Vagina (tissue), 2 donors: ENCODE results near the gene CHST11.

Experiments used
- POLR2A ChIP-seq, 2 donors: fragments of 450-650 bp; IDR thresholded peaks; one replicate each; pipeline ENCODE4 v1.6.1; 2017; ENCODE audit warnings: antibody characterized with exemption in 2 of 2, mild to moderate bottlenecking in 2 of 2, moderate library complexity in 2 of 2
- POLR2AphosphoS5 ChIP-seq, 2 donors: sonication (generic); formaldehyde crosslinking; IDR thresholded peaks; one replicate each; pipeline ENCODE4 v1.9.0; 2017; ENCODE audit warnings: antibody characterized with exemption in 2 of 2, mild to moderate bottlenecking in 2 of 2, low read depth in 1 of 2; ENCODE audit not compliant: insufficient read depth in 1 of 2
- TF ChIP-seq, protein P1 (sequence below), 3 experiments: fragments of 450-650 bp in 2 of 3; fragments of 200-600 bp in 1 of 3; sonication (generic) in 1 of 3; IDR thresholded peaks; one replicate each; pipeline ENCODE4 v1.5.1; 2017 to 2019; ENCODE audit warnings: antibody characterized with exemption in 3 of 3, mild to moderate bottlenecking in 2 of 3, moderate library complexity in 2 of 3

DNA sequence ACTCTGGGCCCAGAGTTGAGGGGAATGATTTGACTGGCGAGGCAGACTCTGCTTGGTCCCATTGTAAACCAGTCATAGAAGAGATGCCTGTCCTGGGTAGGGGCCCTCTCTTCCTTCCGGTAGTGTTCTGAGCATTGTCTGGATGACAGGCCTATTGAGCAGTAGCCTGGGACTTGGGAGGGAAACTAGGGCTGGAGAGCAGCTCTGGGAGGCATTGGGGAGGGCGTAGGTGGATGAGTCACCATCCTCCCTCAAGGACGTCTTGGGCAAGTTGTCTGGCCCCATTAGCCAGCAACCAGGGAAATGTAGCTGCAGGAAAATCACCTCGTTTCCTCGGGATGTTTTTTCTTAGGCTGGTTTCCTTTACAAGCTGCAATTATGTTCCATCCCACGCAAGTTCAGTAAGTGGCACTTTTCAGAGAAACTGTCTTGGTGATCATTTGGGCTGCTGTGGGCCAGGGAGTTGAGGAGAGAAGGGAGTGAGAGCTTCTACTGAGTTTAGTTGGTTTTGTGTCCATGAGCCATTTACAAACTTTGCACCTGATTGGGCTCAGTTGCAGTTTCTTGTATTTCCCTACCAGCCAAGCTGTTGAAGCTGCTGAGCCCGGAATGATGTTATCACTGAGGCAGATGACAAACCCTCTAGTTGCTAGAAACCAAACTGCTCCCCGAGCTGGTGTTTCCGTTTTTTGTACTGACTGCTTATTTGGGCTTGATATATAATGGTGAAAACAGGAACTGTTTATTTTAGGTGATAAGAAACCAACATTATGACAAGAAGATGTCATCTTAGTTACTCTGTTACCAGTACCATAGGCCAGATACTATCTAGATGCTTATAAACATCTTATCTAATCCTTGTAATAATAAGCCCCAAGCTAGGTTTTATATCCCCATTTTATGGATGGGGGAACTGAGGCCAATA, 147.6 kb downstream of the CHST11 start:
- TF ChIP-seq POLR2A (IDR thresholded peaks at IDR 0.05) (no peak), POLR2AphosphoS5 (IDR thresholded peaks at IDR 0.05; ENCODE audit: insufficient read depth in 1 of 2, low read depth in 1 of 2) (peak; percentile 50 to 51)
- TF ChIP-seq, protein P1, sequence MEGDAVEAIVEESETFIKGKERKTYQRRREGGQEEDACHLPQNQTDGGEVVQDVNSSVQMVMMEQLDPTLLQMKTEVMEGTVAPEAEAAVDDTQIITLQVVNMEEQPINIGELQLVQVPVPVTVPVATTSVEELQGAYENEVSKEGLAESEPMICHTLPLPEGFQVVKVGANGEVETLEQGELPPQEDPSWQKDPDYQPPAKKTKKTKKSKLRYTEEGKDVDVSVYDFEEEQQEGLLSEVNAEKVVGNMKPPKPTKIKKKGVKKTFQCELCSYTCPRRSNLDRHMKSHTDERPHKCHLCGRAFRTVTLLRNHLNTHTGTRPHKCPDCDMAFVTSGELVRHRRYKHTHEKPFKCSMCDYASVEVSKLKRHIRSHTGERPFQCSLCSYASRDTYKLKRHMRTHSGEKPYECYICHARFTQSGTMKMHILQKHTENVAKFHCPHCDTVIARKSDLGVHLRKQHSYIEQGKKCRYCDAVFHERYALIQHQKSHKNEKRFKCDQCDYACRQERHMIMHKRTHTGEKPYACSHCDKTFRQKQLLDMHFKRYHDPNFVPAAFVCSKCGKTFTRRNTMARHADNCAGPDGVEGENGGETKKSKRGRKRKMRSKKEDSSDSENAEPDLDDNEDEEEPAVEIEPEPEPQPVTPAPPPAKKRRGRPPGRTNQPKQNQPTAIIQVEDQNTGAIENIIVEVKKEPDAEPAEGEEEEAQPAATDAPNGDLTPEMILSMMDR (IDR thresholded peaks at IDR 0.05), result no peak
